ENCODE data around the gene PDK1. TPM values are rescaled to one million over a fixed set of nuclear protein-coding genes. Genes with fewer than 3 reads are reported as not detected.

Gene PDK1
- total RNA-seq, 1 donor from 2014 or later: 65.2 TPM

GRCh38 chr2:172555272-172555521, 693 bp upstream of the PDK1 start:
- TF ChIP-seq EZH2phosphoT487 (IDR thresholded peaks at IDR 0.05): no peak
- TF ChIP-seq EZH2 (IDR thresholded peaks at IDR 0.05): no peak
- TF ChIP-seq CTCF (IDR thresholded peaks at IDR 0.05): no peak
- no peaks in the 10 kb centered on the region for H3K9me3 ChIP-seq (ENCODE audit: low read depth)
- peak overlapping the region; percentile 94 for H3K4me2 ChIP-seq
- peak overlapping the region; percentile 91 for H3K4me3 Mint-ChIP-seq
- peaks cover 34% of the 10 kb centered on the region for H4K20me1 ChIP-seq (ENCODE audit: low read depth)
- H3K27ac ChIP-seq: no peak overlapping the region
- peaks cover 32% of the 10 kb centered on the region for H3K4me1 ChIP-seq
- peaks cover 23% of the 10 kb centered on the region for H3K27me3 ChIP-seq
- H3K9me3 Mint-ChIP-seq: no peaks in the 10 kb centered on the region
- no peaks in the 10 kb centered on the region for H3K36me3 ChIP-seq
- peak overlapping the region; percentile 69 for H3K4me3 ChIP-seq
- peaks cover 7% of the 10 kb centered on the region for H3K36me3 Mint-ChIP-seq
- no peak overlapping the region for H3K9ac ChIP-seq
- peaks cover 36% of the 10 kb centered on the region for H3K4me1 Mint-ChIP-seq
- peak overlapping the region; percentile 90 for H2AFZ ChIP-seq (replicated peaks)
- H3F3A ChIP-seq (ENCODE audit: low read depth): peaks cover 14% of the 10 kb centered on the region
- peak overlapping the region; percentile 35 for H3K27ac Mint-ChIP-seq
- no peaks in the 10 kb centered on the region for H3K27me3 Mint-ChIP-seq (ENCODE audit: insufficient read depth, low read depth)
- no peak for DNase-seq (ENCODE audit: low spot score)
- peaks cover 24% of the 10 kb centered on the region for H3K79me2 ChIP-seq (ENCODE audit: low read depth)

- Histone ChIP-seq H3K27ac (peak overlapping the region; percentile 3), H3K79me2 (ENCODE audit: low read depth) (peaks cover 29% of the 10 kb centered on the region), H3K4me2 (peak overlapping the region; percentile 94), H3K36me3 (no peaks in the 10 kb centered on the region), H4K20me1 (ENCODE audit: low read depth) (peaks cover 46% of the 10 kb centered on the region), H3K27me3 (peaks cover 23% of the 10 kb centered on the region), H3K4me1 (peaks cover 27% of the 10 kb centered on the region), H3K4me3 (peak overlapping the region; percentile 69), H3F3A (ENCODE audit: low read depth) (peaks cover 14% of the 10 kb centered on the region), H2AFZ (replicated peaks) (peak overlapping the region; percentile 47), H3K9ac (no peak overlapping the region), H3K9me3 (ENCODE audit: low read depth) (no peaks in the 10 kb centered on the region)
- peak; percentile 82 for DNase-seq (ENCODE audit: low spot score)
- Mint-ChIP-seq H3K27ac (no peak overlapping the region), H3K36me3 (peaks cover 8% of the 10 kb centered on the region), H3K9me3 (no peaks in the 10 kb centered on the region), H3K27me3 (ENCODE audit: insufficient read depth, low read depth) (no peaks in the 10 kb centered on the region), H3K4me3 (peak overlapping the region; percentile 93), H3K4me1 (peaks cover 40% of the 10 kb centered on the region)
- TF ChIP-seq EZH2 (IDR thresholded peaks at IDR 0.05) (peak; percentile 25), EZH2phosphoT487 (IDR thresholded peaks at IDR 0.05) (no peak)
Measured at GRCh38 chr2:172556284-172557033, 569 bp downstream of the PDK1 start.

GRCh38 chr2:172558372-172558771, 2.5 kb downstream of the PDK1 start:
- H3K4me1 Mint-ChIP-seq: peaks cover 44% of the 10 kb centered on the region
- peaks cover 65% of the 10 kb centered on the region for H4K20me1 ChIP-seq (ENCODE audit: low read depth)

More at GRCh38 chr2:172558372-172558771, 2.5 kb downstream of the PDK1 start:
- Histone ChIP-seq H3K27ac (no peak overlapping the region), H3K36me3 (peaks cover 14% of the 10 kb centered on the region), H3F3A (ENCODE audit: low read depth) (peaks cover 14% of the 10 kb centered on the region), H2AFZ (replicated peaks) (no peak overlapping the region), H3K27me3 (peaks cover 23% of the 10 kb centered on the region), H3K9me3 (ENCODE audit: low read depth) (no peaks in the 10 kb centered on the region), H3K9ac (no peak overlapping the region), H3K4me1 (peaks cover 27% of the 10 kb centered on the region), H3K4me2 (peak overlapping the region; percentile 94), H3K79me2 (ENCODE audit: low read depth) (peaks cover 29% of the 10 kb centered on the region), H3K4me3 (peak overlapping the region; percentile 69)
- Mint-ChIP-seq H3K4me3 (peak overlapping the region; percentile 93), H3K36me3 (peaks cover 14% of the 10 kb centered on the region), H3K27ac (no peak overlapping the region), H3K9me3 (no peaks in the 10 kb centered on the region), H3K27me3 (ENCODE audit: insufficient read depth, low read depth) (no peaks in the 10 kb centered on the region)
- no peak for TF ChIP-seq EZH2phosphoT487 (IDR thresholded peaks at IDR 0.05)
- TF ChIP-seq EZH2 (IDR thresholded peaks at IDR 0.05): no peak
- TF ChIP-seq CTCF (IDR thresholded peaks at IDR 0.05): no peak
- no peak for DNase-seq (ENCODE audit: low spot score)
